OCI-LY1 (cell line): ENCODE results near the gene DDX27.

Source experiments
- H2AFZ ChIP-seq: fragments of 200-600 bp; sonication (generic), shearing (Covaris generic); 2 replicates; pipeline ENCODE4 v1.6.0; 2014; ENCODE audit warnings: antibody characterized with exemption, mild to moderate bottlenecking, low read length
- H3F3A ChIP-seq: fragments of 200-600 bp; sonication (generic), shearing (Covaris generic); 2 replicates; pipeline ENCODE4 v1.6.0; 2014; ENCODE audit warnings: mild to moderate bottlenecking, antibody characterized with exemption, low read length, moderate library complexity; ENCODE audit not compliant: insufficient read depth
- H3K27ac ChIP-seq: fragments of 200-600 bp; sonication (generic); 2 replicates; pipeline ENCODE4 v1.5.1; 2014; ENCODE audit warnings: low read length, mixed run types, mild to moderate bottlenecking, low read depth; ENCODE audit not compliant: poor library complexity, severe bottlenecking
- H3K27me3 ChIP-seq: fragments of 200-600 bp; sonication (generic); 2 replicates; pipeline ENCODE4 v1.6.0; 2014; ENCODE audit warnings: antibody characterized with exemption, mild to moderate bottlenecking, low read length, moderate library complexity; ENCODE audit not compliant: insufficient read depth
- H3K36me3 ChIP-seq: fragments of 200-600 bp; sonication (generic); 2 replicates; pipeline ENCODE4 v1.6.1; 2014; ENCODE audit warnings: mild to moderate bottlenecking, antibody characterized with exemption, low read length, moderate library complexity, mixed read lengths; ENCODE audit not compliant: insufficient read depth
- H3K4me1 ChIP-seq: fragments of 200-600 bp; sonication (generic); 2 replicates; pipeline ENCODE4 v1.5.1; 2014; ENCODE audit warnings: mild to moderate bottlenecking, low read length, moderate library complexity; ENCODE audit not compliant: insufficient read depth, severe bottlenecking
- H3K4me2 ChIP-seq: fragments of 200-600 bp; sonication (generic), shearing (Covaris generic); 2 replicates; pipeline ENCODE4 v1.6.1; 2014; ENCODE audit warnings: low read length
- H3K4me3 ChIP-seq: fragments of 200-600 bp; sonication (generic); 2 replicates; pipeline ENCODE4 v1.5.1; 2014; ENCODE audit warnings: low read length, low read depth, mild to moderate bottlenecking, mixed read lengths; ENCODE audit not compliant: poor library complexity, severe bottlenecking
- H3K79me2 ChIP-seq: fragments of 200-600 bp; shearing (Covaris generic); 2 replicates; pipeline ENCODE4 v1.6.1; 2016; ENCODE audit warnings: mixed run types, low read length, mixed read lengths; ENCODE audit not compliant: insufficient read depth
- H3K9ac ChIP-seq: fragments of 200-600 bp; sonication (generic), shearing (Covaris generic); 2 replicates; pipeline ENCODE4 v1.6.1; 2014; ENCODE audit warnings: mild to moderate bottlenecking, low read length, mixed read lengths
- H3K9me2 ChIP-seq: fragments of 200-600 bp; sonication (generic), shearing (Covaris generic); 2 replicates; pipeline ENCODE4 v1.6.1; 2014; ENCODE audit warnings: low read depth, mild to moderate bottlenecking, low read length, mixed read lengths
- H3K9me3 ChIP-seq: fragments of 200-600 bp; shearing (Covaris generic); 2 replicates; pipeline ENCODE4 v1.6.1; 2014; ENCODE audit warnings: low read length, mixed read lengths
- H4K20me1 ChIP-seq: fragments of 200-600 bp; sonication (generic), shearing (Covaris generic); 2 replicates; pipeline ENCODE4 v1.6.0; 2016; ENCODE audit warnings: mild to moderate bottlenecking, low read length; ENCODE audit not compliant: insufficient read depth
- CTCF ChIP-seq: fragments of 200-600 bp; sonication (generic), shearing (Covaris generic); IDR thresholded peaks from 2 replicates; pipeline ENCODE4 v1.5.1; 2017; ENCODE audit warnings: mild to moderate bottlenecking, antibody characterized with exemption, low read length, moderate library complexity, mixed read lengths
- EZH2 ChIP-seq: fragments of 200-600 bp; sonication (generic), shearing (Covaris generic); IDR thresholded peaks from 2 replicates; pipeline ENCODE4 v1.8.0; 2017; ENCODE audit warnings: borderline replicate concordance, mixed run types, mild to moderate bottlenecking, antibody characterized with exemption, low read length, moderate library complexity, mixed read lengths

Gene DDX27

DNA sequence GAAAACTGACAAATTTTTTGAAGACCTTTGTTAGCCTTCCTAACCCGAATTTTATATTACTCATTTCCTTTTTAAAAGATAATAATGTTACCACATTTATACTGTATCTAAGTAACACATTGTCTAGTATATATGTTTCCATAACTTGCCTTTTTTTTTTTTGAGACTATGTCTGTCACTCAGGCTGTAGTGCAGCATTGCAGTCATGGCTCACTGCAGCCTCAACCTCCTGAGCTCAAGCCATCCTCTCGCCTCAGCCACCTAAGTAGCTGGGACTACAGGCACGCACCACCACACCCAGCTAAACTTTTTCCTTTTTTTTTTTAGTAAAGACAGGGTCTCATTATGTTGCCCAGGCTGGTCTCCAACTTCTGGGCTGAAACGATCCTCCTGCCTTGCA, 40.1 kb downstream of the DDX27 start:
- TF ChIP-seq CTCF (no peak), EZH2 (no peak)
- H3K4me3 ChIP-seq, result no peak overlapping the region
- H2AFZ ChIP-seq, result no peak overlapping the region
- H3K9me2 ChIP-seq, result no peaks in the 10 kb centered on the region
- H3K9me3 ChIP-seq, result no peaks in the 10 kb centered on the region
- no peaks in the 10 kb centered on the region for H3K79me2 ChIP-seq
- no peak overlapping the region for H3K27ac ChIP-seq
- H4K20me1 ChIP-seq, result no peaks in the 10 kb centered on the region
- peaks cover 86% of the 10 kb centered on the region for H3K36me3 ChIP-seq
- no peak overlapping the region for H3K9ac ChIP-seq
- H3K27me3 ChIP-seq, result no peaks in the 10 kb centered on the region
- no peaks in the 10 kb centered on the region for H3K4me1 ChIP-seq
- no peaks in the 10 kb centered on the region for H3F3A ChIP-seq
- no peak overlapping the region for H3K4me2 ChIP-seq

DNA sequence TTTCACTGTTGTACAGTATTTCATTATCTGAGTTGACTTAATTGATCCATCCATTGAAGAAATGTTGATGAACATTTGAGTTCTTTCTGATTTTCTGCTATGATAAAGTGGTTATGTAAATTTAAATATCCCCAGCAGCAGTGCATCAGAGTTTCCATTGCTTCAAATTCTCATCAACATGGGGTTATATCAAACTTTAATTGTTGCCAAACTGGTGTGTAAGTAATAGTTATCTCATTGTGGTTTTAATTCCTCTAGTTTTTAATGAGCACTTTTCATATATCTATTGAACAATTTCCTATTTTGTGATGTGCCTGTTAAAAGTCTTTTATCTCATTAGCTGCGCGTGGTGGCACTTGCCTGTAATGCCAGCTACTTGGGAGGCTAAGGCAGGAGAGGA, 40.6 kb downstream of the DDX27 start:
- Histone ChIP-seq H3K4me3 (no peak overlapping the region), H3K9ac (no peak overlapping the region), H3K27ac (no peak overlapping the region), H3F3A (no peaks in the 10 kb centered on the region), H2AFZ (no peak overlapping the region), H3K27me3 (no peaks in the 10 kb centered on the region), H4K20me1 (no peaks in the 10 kb centered on the region), H3K4me2 (no peak overlapping the region), H3K9me3 (no peaks in the 10 kb centered on the region), H3K36me3 (peaks cover 86% of the 10 kb centered on the region), H3K9me2 (no peaks in the 10 kb centered on the region), H3K79me2 (no peaks in the 10 kb centered on the region), H3K4me1 (no peaks in the 10 kb centered on the region)
- TF ChIP-seq EZH2, result no peak

- no peak overlapping the region for H3K9ac ChIP-seq
- H4K20me1 ChIP-seq, result no peaks in the 10 kb centered on the region
- no peak overlapping the region for H3K4me3 ChIP-seq
- H3K27ac ChIP-seq, result no peak overlapping the region
- peaks cover 86% of the 10 kb centered on the region for H3K36me3 ChIP-seq
- H3K27me3 ChIP-seq, result no peaks in the 10 kb centered on the region
- no peak overlapping the region for H3K4me2 ChIP-seq
- H3K79me2 ChIP-seq, result no peaks in the 10 kb centered on the region
- H3F3A ChIP-seq, result no peaks in the 10 kb centered on the region
- H3K9me2 ChIP-seq, result no peaks in the 10 kb centered on the region
- H2AFZ ChIP-seq, result no peak overlapping the region
- TF ChIP-seq EZH2, result no peak
- no peak for TF ChIP-seq CTCF
- H3K4me1 ChIP-seq, result no peaks in the 10 kb centered on the region
- no peaks in the 10 kb centered on the region for H3K9me3 ChIP-seq
Measured at GRCh38 chr20:49260218-49260617, 41.0 kb downstream of the DDX27 start.

DNA sequence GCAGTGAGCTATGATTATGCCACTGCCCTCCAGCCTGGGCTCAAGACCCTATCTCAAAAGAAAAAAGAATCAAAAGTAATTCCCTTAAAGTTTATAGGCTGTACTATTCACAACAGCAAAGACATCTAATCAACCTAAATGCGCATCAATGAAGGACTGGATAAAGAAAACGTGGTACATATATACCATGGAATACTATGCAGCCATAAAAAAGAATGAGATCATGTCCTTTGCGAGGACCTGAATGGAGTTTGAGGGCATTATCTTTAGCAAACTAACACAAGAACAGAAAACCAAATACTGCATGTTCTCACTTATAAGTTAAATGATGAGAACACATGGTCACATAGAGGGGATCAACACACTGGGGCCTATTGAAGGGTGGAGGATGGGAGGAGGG, 42.0 kb downstream of the DDX27 start:
- no peaks in the 10 kb centered on the region for H3K9me2 ChIP-seq
- no peaks in the 10 kb centered on the region for H3K4me1 ChIP-seq
- H3K79me2 ChIP-seq, result no peaks in the 10 kb centered on the region; the same call in 1 of the 2 replicates
- H3K4me3 ChIP-seq, result no peak overlapping the region
- H3K9ac ChIP-seq, result no peak overlapping the region
- no peak overlapping the region for H3K27ac ChIP-seq
- no peak overlapping the region for H2AFZ ChIP-seq
- TF ChIP-seq CTCF (no peak), EZH2 (no peak)
- H3K4me2 ChIP-seq, result no peak overlapping the region
- H3K27me3 ChIP-seq, result no peaks in the 10 kb centered on the region
- H3K36me3 ChIP-seq, result peaks cover 85% of the 10 kb centered on the region
- H3K9me3 ChIP-seq, result no peaks in the 10 kb centered on the region
- H3F3A ChIP-seq, result no peaks in the 10 kb centered on the region
- no peaks in the 10 kb centered on the region for H4K20me1 ChIP-seq
